Stimulated activated CD4-positive, alpha-beta T cell treated with anti-CD3 and anti-CD28 coated beads, Interleukin-1b, Interleukin-23, amount 100 ng/mL, for 1 hour (primary cell): Measurements from ENCODE around the gene SSNA1.
A peak's percentile ranks its signal among the peaks of the same experiment; 100 is the strongest.
"Not testable (repeated sequence)": the region's sequence is repeated elsewhere in the genome, so short reads cannot be mapped to it uniquely, and the experiment has no call there.

Experiments
- DNase-seq, 2 donors: peaks; one replicate each; pipeline ENCODE4 v3.0.0-alpha.2; 2020; ENCODE audit warnings: low read depth in 2 of 2

Gene SSNA1

DNA sequence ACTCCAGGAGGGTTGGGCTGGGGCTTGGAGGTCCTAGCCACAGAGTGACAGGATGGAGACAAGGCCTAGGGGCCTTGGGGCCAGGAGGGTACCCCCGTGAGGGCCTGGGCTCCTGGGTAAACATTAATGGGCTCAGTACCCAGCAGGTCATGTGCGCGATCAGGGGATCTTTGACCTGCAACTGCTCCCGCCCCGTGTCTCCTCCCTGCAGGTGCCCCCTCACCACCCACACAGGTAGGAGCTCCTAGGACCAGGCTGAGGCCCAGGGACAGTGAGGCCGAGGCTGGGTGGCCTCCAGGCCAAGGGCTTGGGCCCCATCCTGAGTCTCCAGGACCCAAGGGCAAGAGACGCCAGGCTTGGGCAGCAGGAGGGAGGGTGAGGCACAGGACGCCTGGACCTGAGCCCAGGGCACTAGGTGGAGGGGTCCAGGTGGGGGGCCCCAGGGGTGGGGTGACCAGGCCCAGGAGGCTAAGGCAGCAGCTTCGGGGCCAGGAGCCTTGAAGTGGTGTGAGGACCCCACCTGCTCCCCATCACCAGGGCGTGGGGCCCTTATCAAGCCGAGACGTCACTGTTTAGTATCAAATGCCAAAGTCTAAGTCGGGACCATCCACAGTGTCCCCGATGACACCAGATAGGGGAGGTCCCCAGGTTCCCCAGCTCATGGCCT lies 42.4 kb downstream of the SSNA1 start, which contains the start of gene SLC34A3:
SLC34A3 (plus strand) TSS at position 197 of the 667 bp plus-strand sequence. CDS start 802 bp downstream, outside the sequence.
- DNase-seq, result no peak

DNA sequence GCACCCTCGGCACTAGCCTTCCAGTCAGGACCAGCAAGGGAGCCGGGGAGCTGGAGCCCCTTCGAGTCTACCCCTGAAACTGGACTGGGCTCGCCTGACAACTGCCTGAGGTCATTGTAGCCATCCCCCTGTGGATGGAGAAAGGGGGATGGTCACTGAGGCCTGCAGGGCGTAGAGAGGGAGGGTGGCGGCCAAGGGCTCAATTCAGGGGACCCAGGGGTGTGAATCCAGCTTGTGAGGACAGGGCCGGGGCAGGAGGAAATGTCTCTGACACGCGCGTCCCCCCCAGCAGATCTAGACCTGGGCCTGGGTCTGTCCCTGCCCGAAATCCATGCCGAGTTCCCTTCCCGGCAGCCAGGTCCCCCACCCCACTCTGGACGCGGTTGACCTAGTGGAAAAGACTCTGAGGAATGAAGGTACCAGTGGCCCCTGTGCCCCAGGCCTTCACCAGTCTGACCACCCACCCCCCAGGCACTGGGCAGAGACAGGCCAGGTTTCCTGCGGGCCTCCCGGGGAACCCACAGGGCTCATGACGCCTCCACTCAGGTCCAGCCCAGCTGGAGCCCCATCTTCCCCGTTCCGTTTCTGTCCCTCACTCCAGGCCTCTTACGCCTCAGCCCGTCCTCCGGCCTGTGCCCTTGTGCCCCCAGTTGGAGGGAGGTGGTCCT lies 43.0 kb downstream of the SSNA1 start:
- no peak for DNase-seq

DNA sequence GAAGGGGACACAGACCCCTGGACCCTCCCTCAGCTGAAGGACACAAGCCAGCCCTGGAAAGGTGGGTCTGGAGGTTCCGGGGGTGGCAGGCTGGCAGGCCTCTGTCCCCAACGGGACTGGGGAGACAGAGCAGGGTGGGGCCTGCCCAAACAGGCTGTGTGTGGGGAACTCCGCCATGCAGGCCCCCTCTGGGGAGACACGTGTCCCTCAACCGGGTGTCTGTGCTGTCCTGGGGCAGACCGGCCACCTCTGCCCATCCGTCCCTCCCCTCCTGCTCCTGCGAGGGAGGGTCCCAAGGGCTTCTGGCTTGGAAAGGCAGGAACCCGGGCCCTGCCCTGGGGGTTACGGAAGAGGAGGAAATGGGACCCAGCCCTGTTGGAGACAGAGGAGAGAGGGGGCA lies 43.6 kb downstream of the SSNA1 start:
- DNase-seq, result no peak

DNA sequence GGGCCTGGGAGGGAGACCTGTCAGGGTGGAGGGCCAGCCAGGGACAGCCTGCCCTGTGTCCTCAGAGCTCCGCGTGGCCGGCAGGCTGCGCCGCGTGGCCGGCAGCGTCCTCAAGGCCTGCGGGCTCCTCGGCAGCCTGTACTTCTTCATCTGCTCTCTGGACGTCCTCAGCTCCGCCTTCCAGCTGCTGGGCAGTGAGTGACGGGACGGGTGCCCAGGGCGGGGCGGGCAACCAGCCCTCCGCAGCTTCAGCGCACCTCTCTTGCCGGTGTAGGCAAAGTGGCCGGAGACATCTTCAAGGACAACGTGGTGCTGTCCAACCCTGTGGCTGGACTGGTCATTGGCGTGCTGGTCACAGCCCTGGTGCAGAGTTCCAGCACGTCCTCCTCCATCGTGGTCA lies 44.0 kb downstream of the SSNA1 start:
- DNase-seq, result no peak

DNA sequence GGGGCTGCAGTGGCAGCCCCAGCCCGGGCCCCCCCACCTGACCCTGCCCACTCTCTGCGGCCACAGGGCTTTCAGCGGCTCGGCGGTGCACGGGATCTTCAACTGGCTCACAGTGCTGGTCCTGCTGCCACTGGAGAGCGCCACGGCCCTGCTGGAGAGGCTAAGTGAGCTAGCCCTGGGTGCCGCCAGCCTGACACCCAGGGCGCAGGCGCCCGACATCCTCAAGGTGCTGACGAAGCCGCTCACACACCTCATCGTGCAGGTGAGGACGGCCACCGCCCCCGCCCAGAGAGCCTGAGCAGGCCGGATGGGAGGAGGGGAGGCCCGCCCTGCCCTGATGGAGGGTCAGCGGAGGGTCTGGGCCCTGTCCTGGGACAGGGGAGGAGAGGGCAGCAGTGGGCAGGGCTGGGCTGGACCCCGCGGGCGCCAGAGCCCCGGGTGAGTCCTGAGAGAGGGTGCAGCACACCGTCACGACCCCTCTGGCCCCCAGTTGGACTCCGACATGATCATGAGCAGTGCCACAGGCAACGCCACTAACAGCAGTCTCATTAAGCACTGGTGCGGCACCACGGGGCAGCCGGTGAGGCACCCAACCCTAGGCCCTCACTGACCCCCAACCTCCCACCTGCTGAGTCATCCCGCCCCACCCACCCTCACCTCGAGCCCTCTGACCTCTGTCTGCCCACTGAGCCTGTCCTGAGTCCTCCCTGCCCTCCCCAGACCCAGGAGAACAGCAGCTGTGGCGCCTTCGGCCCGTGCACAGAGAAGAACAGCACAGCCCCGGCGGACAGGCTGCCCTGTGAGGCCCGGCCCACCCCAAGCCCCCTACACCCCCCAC lies 44.9 kb downstream of the SSNA1 start:
- no peak for DNase-seq

DNA sequence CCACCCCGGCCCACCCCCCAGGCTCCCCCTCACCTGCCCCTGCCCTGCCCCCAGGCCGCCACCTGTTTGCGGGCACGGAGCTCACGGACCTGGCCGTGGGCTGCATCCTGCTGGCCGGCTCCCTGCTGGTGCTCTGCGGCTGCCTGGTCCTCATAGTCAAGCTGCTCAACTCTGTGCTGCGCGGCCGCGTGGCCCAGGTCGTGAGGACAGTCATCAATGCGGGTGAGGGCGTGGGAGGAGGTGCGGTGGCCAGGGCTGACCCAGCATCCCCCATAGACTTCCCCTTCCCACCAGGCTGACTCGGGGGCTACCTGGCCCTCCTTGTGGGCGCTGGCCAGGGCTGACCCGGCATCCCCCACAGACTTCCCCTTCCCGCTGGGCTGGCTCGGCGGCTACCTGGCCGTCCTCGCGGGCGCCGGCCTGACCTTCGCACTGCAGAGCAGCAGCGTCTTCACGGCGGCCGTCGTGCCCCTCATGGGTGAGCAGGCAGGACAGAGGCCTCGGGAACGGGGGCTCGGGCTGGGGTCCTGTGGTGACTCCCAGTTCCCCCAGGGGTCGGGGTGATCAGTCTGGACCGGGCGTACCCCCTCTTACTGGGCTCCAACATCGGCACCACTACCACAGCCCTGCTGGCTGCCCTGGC lies 45.7 kb downstream of the SSNA1 start:
- no peak for DNase-seq

DNA sequence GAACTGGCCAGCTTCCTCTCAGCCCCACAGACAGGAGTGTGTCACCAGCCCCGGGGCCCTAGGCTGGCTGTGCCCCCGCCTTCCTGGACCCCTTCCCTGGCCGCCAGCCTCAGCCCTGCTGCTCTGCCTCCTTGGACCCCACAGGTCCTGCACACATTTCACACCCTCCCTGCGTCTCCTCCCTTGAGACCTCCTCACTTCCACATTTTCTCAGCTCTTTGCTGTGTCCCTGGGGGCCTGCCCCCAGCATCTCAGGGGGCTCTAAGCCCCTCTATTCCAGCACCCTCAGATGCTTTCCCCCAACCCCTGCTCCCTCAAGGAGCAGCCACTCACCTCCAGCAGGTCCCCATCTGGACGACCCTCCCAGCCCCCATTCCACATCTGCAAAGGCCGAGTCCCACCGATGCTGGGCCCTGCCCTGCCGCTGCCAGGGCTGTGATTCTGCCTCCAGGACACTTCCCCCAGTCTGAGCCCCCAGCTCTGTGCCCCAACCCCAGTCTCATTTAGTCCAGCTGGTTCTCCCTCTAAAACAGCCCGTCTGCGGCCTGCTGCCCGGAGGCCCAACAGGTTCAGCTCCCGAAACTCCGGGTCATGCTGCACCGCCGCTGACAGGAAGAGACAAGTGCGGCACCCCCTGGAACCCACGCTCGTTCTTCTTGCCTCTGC lies 46.4 kb downstream of the SSNA1 start:
- DNase-seq, result no peak

DNA sequence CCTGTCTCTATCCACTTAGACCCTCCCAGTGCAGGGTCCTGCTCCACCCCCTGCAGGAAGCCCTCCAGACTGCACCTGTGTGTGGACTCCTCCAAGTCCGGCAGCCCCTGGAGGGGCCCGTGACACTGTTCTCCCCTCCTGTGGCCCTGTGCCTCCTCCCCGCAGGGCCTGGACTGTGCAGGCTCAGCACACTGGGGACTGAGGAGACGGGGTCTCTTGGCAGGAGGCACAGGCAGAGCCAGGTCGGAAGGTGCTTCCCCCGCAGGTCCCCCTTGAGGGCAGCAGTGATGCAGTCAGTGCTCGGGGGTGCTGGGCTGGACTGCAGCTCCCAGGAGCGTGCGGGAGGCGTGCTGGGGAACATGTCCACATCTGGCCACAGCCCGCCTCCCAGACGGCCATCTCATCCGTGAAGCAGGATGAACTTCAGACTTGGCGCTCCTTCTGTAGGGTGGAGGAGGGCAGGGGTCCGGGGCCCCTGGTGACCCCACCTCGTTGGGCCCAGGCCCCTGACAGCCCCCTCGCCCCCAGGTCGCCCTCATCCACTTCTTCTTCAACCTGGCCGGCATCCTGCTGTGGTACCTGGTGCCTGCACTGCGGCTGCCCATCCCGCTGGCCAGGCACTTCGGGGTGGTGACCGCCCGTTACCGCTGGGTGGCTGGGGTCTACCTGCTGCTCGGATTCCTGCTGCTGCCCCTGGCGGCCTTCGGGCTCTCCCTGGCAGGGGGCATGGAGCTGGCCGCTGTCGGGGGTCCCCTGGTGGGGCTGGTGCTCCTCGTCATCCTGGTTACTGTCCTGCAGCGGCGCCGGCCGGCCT lies 47.2 kb downstream of the SSNA1 start:
- DNase-seq, result no peak

DNA sequence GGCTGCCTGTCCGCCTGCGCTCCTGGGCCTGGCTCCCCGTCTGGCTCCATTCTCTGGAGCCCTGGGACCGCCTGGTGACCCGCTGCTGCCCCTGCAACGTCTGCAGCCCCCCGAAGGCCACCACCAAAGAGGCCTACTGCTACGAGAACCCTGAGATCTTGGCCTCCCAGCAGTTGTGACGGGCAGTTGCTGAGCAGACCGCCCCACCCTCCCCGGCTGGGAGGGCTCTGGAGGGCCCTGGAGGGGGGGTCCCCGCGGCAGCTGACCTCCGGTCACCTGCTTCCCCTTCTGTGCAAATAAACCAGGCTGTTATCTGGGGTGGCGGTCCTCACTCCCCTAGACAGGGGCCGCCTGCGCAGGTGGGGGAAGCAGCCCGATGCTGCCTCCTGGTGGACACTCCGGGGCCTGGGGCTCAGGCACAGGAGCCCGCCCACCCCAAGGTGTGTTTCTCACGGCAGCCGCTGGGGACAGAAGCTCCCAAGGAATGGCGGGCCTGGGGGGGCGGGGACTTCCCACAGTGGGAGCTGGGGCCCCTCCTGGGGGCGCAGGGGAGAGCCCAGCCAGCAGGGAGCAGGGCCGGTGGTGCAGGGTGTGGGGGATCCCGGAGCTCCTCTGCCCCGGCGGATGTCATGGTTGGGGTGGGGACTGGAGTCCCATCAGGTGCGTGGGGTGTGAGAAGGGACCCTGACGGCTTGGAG lies 47.9 kb downstream of the SSNA1 start:
- DNase-seq, result peak; percentile 79 to 91

DNA sequence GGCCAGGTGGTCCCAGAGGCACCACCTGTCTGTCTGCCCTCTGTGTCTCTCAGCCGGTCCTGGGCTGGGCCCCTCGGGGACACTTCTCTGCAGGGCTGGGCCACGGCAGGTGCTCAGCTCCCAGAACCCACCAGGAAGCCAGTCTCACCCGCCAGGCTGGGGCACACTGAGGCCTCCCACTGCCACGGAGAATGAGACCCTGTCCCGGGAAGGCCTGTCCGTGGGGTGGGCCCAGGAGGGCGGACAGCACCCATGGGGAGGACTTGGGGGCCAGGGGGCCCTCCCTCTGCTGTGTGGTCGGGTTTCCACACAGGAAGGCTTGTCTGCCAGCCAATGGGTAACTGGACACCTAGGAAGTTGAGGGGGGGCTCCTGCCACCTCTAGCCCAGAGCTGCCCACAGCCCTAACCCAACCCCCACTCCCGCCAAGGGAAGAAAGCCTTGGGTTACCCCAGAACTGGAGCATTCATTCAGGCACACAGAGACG lies 48.5 kb downstream of the SSNA1 start:
- DNase-seq, result no peak

DNA sequence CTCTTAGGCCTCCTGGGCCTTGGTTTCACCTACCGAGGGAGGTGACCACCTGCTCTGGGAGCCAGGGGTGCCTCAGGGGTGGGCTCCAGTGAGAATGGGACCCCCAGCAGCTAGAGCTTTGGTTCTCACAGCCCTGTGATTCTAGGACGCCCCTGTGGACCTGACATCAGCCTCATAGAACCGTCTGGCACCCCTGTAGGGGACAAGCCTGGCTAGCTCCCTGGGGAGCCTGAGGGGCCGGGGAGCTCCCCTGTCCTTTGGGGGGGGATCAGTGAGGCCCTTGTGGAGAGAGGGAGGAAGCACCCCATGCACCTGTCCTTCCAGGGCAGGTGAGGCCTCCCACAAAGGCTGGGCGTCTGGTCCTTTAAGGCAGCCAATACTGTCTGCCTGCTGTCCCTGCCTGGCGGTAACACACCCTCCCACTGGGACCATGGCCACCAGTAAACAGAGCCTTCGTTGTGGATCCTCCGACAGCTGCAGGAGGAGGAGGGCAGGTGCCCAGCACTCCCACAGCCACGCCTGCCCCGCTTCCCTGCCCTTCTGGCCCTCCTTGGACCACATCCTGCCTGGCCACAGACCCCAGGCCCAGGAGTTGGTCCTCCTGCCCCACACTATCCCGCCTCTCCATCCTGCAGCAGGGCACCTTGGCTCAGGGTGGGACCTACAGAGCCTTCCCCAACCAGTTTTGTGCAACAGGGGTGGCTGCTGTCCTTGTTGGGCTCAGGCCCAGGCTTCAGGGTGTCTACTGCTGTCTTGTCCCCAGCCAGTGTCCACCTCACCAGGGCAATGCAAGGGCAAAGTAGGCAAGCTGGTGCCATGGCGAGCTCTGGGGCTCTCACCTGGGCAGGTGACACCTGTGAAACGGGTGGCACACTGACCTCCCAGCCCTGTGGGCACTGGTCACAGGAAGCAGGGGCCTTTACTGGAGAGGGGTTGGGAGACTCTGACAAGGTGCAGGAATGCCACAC lies 49.6 kb downstream of the SSNA1 start:
- DNase-seq, result no peak

DNA sequence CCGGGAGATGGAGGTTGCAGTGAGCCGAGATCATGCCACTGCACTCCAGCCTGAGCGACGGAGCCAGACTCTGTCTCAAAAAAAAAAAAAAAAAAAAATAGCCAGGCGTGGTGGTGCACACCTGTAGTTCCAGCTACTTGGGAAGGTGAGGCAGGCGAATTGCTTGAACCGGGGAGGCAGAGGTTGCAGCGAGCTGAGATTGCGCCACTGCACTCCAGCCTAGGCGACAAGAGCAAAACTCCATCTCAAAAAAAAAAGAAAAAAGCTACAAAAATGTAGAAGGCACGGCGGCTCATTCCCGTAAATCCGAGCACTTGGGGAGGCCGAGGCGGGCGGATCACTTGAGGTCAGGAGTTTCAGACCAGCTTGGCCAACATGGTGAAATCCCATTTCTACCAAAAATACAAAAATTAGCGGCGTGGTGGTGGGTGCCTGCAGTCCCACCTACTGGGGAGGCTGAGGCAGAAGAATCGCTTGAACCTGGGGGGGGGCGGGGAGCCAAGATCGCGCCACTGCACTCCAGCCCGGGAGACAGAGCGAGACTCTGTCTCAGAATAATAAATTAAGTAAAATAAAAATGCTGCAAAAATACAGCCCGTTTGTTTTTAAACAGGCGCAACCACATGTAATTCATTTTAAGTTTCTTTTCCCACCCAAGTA lies 51.2 kb downstream of the SSNA1 start:
- not testable (repeated sequence) for DNase-seq
